HEK293 (cell line): ENCODE results near the gene POLR2L.

Source experiments
- CTCF ChIA-PET: fragments of 350-600 bp; formaldehyde crosslinking; extraction: SDS; loops from one replicate; lab custom pipeline; 2021; ENCODE audit warnings: antibody characterized with exemption; lab: Yijun Ruan, JAX
- POLR2A ChIA-PET: fragments of 300-600 bp; formaldehyde crosslinking; extraction: SDS; loops from one replicate; lab custom pipeline; 2020; ENCODE audit warnings: antibody characterized with exemption, inconsistent platforms; lab: Yijun Ruan, JAX
- H3K27ac ChIP-seq: fragments of 200-500 bp; sonication (Bioruptor generic); 2 replicates; pipeline ENCODE4 v1.5.1; 2014; ENCODE audit warnings: low read depth, low read length, control low read depth, inconsistent platforms; ENCODE audit errors: extremely low read depth
- H3K36me3 ChIP-seq, 2 experiments: fragments of 200-500 bp in 1 of 2; sonication (Bioruptor generic) in 1 of 2; 1 replicate in 1 of 2; 2 replicates in 1 of 2; pipeline ENCODE4 v1.5.1; 2014 to 2017; ENCODE audit warnings: inconsistent platforms in 2 of 2, low read length in 2 of 2; ENCODE audit not compliant: control insufficient read depth in 2 of 2, insufficient read depth in 1 of 2
- H3K4me1 ChIP-seq: fragments of 200-500 bp; sonication (Bioruptor generic); 2 replicates; pipeline ENCODE4 v1.5.1; 2014; ENCODE audit warnings: mild to moderate bottlenecking, low read length, inconsistent platforms; ENCODE audit not compliant: control insufficient read depth, insufficient read depth
- H3K4me3 ChIP-seq: 2 replicates; pipeline ENCODE4 v1.5.1; 2011; ENCODE audit warnings: low read depth, mild to moderate bottlenecking, control low read depth, low read length, moderate library complexity
- H3K9me3 ChIP-seq: fragments of 200-500 bp; sonication (Bioruptor generic); 2 replicates; pipeline ENCODE4 v1.5.1; 2014; ENCODE audit warnings: low read depth, low read length, inconsistent platforms; ENCODE audit not compliant: control insufficient read depth, insufficient read depth
- BCL11B ChIP-seq: fragments of 450-650 bp; formaldehyde crosslinking; IDR thresholded peaks from 2 replicates; pipeline ENCODE4 v1.5.1; 2016; ENCODE audit warnings: low read depth, missing biosample characterization, missing genetic modification characterization
- KLF16 ChIP-seq: fragments of 450-650 bp; formaldehyde crosslinking; IDR thresholded peaks from 2 replicates; pipeline ENCODE4 v1.5.1; 2017; ENCODE audit warnings: missing biosample characterization, missing genetic modification characterization
- KLF7 ChIP-seq: fragments of 450-650 bp; formaldehyde crosslinking; IDR thresholded peaks from 2 replicates; pipeline ENCODE4 v1.5.1; 2016; ENCODE audit warnings: missing biosample characterization, missing genetic modification characterization, borderline replicate concordance
- KLF8 ChIP-seq: fragments of 450-650 bp; formaldehyde crosslinking; IDR thresholded peaks from 2 replicates; pipeline ENCODE4 v1.5.1; 2016; ENCODE audit warnings: missing biosample characterization, missing genetic modification characterization
- MEIS1 ChIP-seq: sonication (generic); formaldehyde crosslinking; IDR thresholded peaks from 2 replicates; pipeline ENCODE4 v1.8.1; 2022; ENCODE audit warnings: missing genetic modification reagents, mild to moderate bottlenecking, borderline replicate concordance
- OVOL3 ChIP-seq: fragments of 450-650 bp; formaldehyde crosslinking; IDR thresholded peaks from 2 replicates; pipeline ENCODE4 v1.5.1; 2016; ENCODE audit warnings: missing biosample characterization, missing genetic modification characterization
- REST ChIP-seq: fragments of 450-650 bp; formaldehyde crosslinking; IDR thresholded peaks from 2 replicates; pipeline ENCODE4 v1.5.1; 2016; ENCODE audit warnings: missing biosample characterization, missing genetic modification characterization
- ZBTB11 ChIP-seq: fragments of 450-650 bp; formaldehyde crosslinking; conservative IDR thresholded peaks from 2 replicates; pipeline ENCODE4 v1.5.1; 2016; ENCODE audit warnings: low read depth, missing biosample characterization, missing genetic modification characterization
- ZBTB7A ChIP-seq: fragments of 450-650 bp; formaldehyde crosslinking; IDR thresholded peaks from 2 replicates; pipeline ENCODE4 v1.5.1; 2016; ENCODE audit warnings: low read depth, missing biosample characterization, missing genetic modification characterization
- ZNF132 ChIP-seq: fragments of 450-650 bp; formaldehyde crosslinking; IDR thresholded peaks from 2 replicates; pipeline ENCODE4 v1.5.1; 2017; ENCODE audit warnings: missing biosample characterization, missing genetic modification characterization, borderline replicate concordance
- ZNF138 ChIP-seq: fragments of 450-650 bp; formaldehyde crosslinking; IDR thresholded peaks from 2 replicates; pipeline ENCODE4 v1.5.1; 2016; ENCODE audit warnings: missing biosample characterization, missing genetic modification characterization, borderline replicate concordance
- ZNF274 ChIP-seq, 2 experiments: fragments of 200-500 bp in 1 of 2; fragments of 450-650 bp in 1 of 2; sonication (Bioruptor generic) in 1 of 2; formaldehyde crosslinking in 1 of 2; IDR thresholded peaks; 2 replicates each; pipeline versions ENCODE4 v1.5.1 to v1.6.1; 2014 to 2016; ENCODE audit warnings: borderline replicate concordance in 1 of 2, inconsistent platforms in 1 of 2, low read length in 1 of 2, missing biosample characterization in 1 of 2, missing genetic modification characterization in 1 of 2
- ZNF341 ChIP-seq: fragments of 450-650 bp; formaldehyde crosslinking; IDR thresholded peaks from 2 replicates; pipeline ENCODE4; 2016; ENCODE audit warnings: low read depth, missing biosample characterization, missing genetic modification characterization
- ZNF350 ChIP-seq: fragments of 450-650 bp; formaldehyde crosslinking; IDR thresholded peaks from 2 replicates; pipeline ENCODE4 v1.5.0; 2017; ENCODE audit warnings: missing biosample characterization, mild to moderate bottlenecking, missing genetic modification characterization
- ZNF433 ChIP-seq: fragments of 450-650 bp; formaldehyde crosslinking; IDR thresholded peaks from 2 replicates; pipeline ENCODE4 v1.5.1; 2016; ENCODE audit warnings: missing biosample characterization, missing genetic modification characterization, low read depth
- ZNF513 ChIP-seq: fragments of 450-650 bp; IDR thresholded peaks from 2 replicates; pipeline ENCODE4 v1.5.1; 2018; ENCODE audit warnings: missing biosample characterization, missing genetic modification characterization
- ZNF529 ChIP-seq: fragments of 450-650 bp; formaldehyde crosslinking; IDR thresholded peaks from 2 replicates; pipeline ENCODE4 v1.5.1; 2017; ENCODE audit warnings: missing genetic modification characterization, missing biosample characterization; ENCODE audit not compliant: insufficient replicate concordance
- ZNF707 ChIP-seq: fragments of 450-650 bp; formaldehyde crosslinking; IDR thresholded peaks from 2 replicates; pipeline ENCODE4 v1.5.1; 2016; ENCODE audit warnings: missing biosample characterization, missing genetic modification characterization
- TF ChIP-seq, protein P1 (sequence below): fragments of 450-650 bp; formaldehyde crosslinking; IDR thresholded peaks from 2 replicates; pipeline ENCODE4 v1.5.1; 2016; ENCODE audit warnings: missing biosample characterization, missing genetic modification characterization, borderline replicate concordance

The POLR2L gene

DNA sequence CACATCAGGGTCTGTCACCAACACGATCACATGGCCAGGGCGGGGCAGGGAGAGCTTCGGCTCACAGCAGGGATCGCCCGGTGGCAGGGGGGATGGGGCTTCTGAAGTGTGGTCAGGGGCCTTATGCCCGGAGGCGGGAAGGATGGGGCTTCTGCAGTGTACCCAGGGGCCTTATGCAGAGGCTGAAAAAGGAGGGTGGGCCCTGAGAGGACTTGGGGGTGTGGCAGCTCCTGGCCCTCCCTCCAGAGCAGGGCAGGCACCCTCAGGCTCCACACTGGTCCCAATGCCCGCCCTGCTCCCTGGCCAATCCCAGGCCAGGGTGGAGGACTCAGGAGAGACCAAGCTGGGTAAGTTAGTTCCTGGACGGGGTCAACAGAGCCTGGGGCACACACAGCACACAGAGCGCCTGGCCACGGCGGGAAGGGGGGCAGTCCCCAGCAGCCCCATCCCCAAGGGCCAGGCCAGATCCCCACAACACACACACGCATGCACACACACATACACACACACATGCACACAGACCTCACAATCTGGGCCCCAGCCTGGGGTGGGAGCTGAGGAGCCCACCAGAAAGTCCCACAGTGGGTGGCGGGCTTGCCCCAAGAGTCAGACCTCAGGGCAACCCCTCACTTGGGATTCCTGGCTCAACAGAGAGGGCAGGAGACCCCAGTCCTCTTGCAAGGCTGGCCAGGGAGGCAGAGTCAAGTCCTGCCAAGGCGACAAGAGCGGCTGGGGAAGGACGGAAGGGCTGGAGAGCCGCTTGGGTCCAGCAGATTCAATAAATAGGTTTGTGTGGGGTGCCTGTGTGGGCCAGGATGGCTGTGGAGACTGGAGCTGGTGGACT, 51.4 kb downstream of the POLR2L start (continued):
- TF ChIP-seq, protein P1, sequence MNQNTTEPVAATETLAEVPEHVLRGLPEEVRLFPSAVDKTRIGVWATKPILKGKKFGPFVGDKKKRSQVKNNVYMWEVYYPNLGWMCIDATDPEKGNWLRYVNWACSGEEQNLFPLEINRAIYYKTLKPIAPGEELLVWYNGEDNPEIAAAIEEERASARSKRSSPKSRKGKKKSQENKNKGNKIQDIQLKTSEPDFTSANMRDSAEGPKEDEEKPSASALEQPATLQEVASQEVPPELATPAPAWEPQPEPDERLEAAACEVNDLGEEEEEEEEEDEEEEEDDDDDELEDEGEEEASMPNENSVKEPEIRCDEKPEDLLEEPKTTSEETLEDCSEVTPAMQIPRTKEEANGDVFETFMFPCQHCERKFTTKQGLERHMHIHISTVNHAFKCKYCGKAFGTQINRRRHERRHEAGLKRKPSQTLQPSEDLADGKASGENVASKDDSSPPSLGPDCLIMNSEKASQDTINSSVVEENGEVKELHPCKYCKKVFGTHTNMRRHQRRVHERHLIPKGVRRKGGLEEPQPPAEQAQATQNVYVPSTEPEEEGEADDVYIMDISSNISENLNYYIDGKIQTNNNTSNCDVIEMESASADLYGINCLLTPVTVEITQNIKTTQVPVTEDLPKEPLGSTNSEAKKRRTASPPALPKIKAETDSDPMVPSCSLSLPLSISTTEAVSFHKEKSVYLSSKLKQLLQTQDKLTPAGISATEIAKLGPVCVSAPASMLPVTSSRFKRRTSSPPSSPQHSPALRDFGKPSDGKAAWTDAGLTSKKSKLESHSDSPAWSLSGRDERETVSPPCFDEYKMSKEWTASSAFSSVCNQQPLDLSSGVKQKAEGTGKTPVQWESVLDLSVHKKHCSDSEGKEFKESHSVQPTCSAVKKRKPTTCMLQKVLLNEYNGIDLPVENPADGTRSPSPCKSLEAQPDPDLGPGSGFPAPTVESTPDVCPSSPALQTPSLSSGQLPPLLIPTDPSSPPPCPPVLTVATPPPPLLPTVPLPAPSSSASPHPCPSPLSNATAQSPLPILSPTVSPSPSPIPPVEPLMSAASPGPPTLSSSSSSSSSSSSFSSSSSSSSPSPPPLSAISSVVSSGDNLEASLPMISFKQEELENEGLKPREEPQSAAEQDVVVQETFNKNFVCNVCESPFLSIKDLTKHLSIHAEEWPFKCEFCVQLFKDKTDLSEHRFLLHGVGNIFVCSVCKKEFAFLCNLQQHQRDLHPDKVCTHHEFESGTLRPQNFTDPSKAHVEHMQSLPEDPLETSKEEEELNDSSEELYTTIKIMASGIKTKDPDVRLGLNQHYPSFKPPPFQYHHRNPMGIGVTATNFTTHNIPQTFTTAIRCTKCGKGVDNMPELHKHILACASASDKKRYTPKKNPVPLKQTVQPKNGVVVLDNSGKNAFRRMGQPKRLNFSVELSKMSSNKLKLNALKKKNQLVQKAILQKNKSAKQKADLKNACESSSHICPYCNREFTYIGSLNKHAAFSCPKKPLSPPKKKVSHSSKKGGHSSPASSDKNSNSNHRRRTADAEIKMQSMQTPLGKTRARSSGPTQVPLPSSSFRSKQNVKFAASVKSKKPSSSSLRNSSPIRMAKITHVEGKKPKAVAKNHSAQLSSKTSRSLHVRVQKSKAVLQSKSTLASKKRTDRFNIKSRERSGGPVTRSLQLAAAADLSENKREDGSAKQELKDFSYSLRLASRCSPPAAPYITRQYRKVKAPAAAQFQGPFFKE: no peak
- TF ChIP-seq ZNF341 (tag by site-specific recombination) (no peak), ZNF350 (tag by site-specific recombination) (no peak), ZNF513 (tag by site-specific recombination) (no peak), KLF7 (no peak), BCL11B (tag by site-specific recombination) (peak; percentile 51; the same call in 1 of the 2 replicates), ZNF274 (IDR thresholded peaks at IDR 0.05; ENCODE audit: low read length) (no peak), ZNF274 (tag by site-specific recombination; IDR thresholded peaks at IDR 0.05; ENCODE audit: borderline replicate concordance) (no peak), KLF8 (peak; percentile 39; the same call in 1 of the 2 replicates), MEIS1 (CRISPR knock-in tag) (no peak)

GRCh38 chr11:789943-790342, 52.4 kb downstream of the POLR2L start, which contains the start of gene CEND1:
Gene CEND1, minus strand, starts transcription at chr11:790090. Its CDS starts 1,514 bp downstream, at chr11:788576.
- ChIA-PET CTCF (interaction anchor here (0.9 kb wide), 1 partner anchor 33 kb away, joined by 3 read pairs; no protein-coding TSS in a partner anchor), POLR2A (interaction anchor here (0.6 to 2.2 kb wide), 10 partner anchors 10 to 94 kb away, joined by 3 to 11 read pairs (median 5); partner anchors contain the start of genes CRACR2B, GATD1, PNPLA2 and TALDO1)
- Histone ChIP-seq H3K27ac (no peak within 1 kb of the TSS), H3K9me3 (no peaks in the 10 kb centered on the region), H3K36me3 (peaks cover 0 to 42% of the 10 kb centered on the region in 2 experiments; a peak in 1 of 3 replicates), H3K4me1 (no peaks in the 10 kb centered on the region), H3K4me3 (no peak within 1 kb of the TSS)
- TF ChIP-seq KLF16 (no peak), OVOL3 (no peak), ZNF132 (no peak), ZNF138 (tag by site-specific recombination) (no peak), ZNF433 (tag by site-specific recombination) (no peak), ZNF707 (tag by site-specific recombination) (no peak), ZBTB11 (no peak), REST (tag by site-specific recombination) (no peak), ZBTB7A (tag by site-specific recombination) (no peak), ZNF529 (tag by site-specific recombination) (no peak)
